SHP77 (cell line): ENCODE results near the gene CLIC3.

ENCODE experiments used
- DNase-seq, 2 experiments: peaks; one replicate each; lab custom pipeline; 2025; lab: John Stamatoyannopoulos, UW

CLIC3 gene

GRCh38 chr9:136951541-136952320 is 44.6 kb downstream of the CLIC3 start, which contains the start of gene LCN12:
LCN12 (plus strand) TSS chr9:136952273; CDS start chr9:136952328, 55 bp downstream.
- DNase-seq = no peak

DNA sequence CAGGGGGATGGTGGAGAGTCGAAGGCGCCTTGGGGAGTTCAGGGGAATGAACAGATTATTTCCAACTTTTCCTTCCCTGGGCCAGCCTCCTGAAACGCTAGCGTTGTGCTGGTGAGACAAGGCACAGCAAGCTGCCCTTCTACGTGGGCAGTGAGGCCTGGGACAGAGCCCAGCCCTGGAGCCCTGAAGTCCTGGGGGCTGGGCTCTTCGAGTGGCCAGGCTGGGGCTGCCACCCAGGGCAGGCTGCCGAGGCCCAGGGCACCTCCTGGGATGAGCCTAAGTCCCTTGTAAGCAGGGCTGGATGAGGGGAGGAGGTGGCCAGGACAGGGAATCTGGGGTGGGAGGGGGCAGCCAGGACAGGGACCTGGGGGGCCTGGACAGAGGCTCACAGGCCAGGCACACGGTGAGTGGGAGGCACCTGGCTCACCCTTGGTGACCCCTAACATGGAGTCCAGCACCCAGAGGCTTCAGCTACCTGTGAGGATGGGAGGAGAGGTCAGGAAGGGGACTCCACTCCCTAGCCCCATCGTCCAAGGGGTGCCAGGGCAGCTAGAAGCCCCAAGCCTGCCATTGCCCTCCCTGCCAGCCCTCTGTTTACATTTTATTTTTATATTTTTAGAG is 45.6 kb downstream of the CLIC3 start:
- no peak for DNase-seq

DNA sequence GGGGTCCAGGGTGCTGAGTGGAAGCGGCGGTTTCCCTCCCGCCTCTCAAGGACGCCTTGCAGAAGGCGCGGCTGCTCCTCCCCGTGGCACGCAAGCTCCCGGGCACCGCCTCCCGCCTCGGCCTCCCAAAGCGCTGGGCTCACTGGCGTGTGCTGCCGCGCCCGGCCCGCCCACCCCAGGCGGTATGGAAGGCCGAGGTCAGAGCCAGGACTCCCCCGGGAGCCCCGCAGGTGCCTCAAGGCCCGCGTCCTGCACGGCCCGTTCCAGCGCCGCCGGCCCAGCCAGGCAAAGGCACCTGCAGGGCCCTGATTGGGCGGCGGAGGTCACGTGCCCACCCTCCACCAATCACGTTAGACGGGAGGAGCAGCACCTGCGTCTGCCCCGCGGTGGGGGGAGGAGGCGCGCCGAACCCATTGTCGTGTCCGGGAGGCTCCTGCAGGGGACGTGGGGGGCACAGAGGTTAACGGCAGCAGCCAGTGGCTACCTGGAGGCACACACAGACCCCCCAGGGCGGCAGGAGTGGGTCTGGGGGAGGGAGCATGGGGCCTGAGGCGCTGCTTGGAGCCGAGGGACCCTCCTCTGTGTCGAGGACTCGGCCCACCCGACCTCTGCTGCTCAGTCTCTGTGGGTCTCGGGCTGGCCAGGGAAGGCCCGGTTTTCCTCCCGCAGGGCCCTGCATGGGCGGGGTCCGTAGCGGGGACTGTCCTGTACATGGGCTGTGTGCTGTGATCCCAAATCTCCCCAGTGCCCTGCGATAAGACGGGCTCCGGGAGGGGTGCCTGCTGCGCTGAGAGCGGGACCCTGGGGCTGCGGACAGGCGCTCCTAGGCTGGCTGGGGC is 46.3 kb downstream of the CLIC3 start:
- DNase-seq = peak; percentile 90 to 93

- peak in 1 of 2 experiments; percentile 63 for DNase-seq
These were observed 47.0 kb downstream of the CLIC3 start for GRCh38 chr9:136949239-136949816.

DNA sequence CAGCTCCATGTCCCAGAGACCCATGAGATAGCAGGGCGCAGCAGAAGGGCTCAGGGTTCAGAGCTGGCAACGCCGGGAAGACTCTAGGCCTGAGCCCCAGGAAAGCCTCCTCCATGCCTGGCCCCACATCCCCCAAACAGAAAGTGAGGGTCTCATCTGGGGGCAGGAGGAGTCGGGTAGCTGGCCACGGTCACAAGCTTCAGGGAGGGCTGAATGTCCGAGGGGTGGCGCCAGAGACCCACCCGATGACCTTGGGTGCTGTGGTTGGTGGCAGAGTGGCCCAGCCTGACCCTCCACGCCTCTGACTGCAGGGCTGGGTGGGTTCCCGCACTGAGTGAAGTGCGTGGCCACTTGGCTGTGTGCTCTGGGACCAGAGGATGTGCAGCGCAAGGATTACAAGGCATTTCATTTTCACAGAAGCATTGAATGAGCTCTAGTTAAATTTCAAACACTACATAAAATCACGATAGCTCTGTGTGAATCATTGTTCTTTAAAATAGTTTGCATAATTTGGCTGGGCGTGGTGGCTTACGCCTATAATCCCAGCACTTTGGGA is 48.3 kb downstream of the CLIC3 start:
- peak; percentile 35 to 41 for DNase-seq

DNA sequence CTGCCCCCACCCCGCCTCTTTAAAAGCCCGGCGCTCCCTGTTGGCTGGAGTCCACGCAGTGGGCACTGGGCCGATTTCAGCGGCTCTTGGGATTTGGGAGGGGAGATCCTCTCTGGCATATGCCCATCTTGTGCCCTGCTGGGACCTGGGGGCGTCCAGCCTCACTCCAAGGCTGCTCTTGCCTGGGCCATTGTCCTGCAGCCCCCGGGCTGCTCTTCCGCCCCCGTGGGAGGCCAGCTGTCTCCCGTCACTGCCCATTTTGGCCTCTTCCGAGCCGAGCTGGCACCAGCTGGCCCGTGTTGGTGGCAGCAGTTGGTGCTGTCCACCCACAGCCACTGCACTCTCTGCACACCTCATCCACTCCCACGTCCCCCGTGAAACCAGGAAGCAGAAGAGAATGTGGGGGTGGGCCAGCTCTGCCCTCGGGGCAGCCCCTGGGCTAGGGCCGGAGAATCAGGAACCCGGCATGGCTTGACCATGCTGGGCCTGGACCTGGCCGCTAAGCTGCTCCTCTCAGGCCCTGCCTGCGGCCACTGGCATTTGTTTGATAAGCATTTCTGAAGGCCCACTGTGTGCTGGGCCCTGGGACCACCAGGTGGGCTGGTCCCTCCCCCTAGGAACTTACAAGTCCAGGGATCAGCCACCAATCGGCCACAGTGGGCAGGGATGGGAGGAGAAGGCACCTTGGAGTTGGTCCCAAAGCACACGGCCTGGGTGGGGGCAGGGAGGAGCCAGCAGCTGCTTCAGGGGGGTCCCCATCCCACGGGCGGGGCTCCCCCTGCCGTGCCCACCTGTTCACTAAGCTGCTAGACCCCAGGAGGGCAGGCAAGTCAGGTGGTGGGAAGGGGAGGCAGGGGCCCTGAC is 49.1 kb downstream of the CLIC3 start:
- no peak for DNase-seq

DNA sequence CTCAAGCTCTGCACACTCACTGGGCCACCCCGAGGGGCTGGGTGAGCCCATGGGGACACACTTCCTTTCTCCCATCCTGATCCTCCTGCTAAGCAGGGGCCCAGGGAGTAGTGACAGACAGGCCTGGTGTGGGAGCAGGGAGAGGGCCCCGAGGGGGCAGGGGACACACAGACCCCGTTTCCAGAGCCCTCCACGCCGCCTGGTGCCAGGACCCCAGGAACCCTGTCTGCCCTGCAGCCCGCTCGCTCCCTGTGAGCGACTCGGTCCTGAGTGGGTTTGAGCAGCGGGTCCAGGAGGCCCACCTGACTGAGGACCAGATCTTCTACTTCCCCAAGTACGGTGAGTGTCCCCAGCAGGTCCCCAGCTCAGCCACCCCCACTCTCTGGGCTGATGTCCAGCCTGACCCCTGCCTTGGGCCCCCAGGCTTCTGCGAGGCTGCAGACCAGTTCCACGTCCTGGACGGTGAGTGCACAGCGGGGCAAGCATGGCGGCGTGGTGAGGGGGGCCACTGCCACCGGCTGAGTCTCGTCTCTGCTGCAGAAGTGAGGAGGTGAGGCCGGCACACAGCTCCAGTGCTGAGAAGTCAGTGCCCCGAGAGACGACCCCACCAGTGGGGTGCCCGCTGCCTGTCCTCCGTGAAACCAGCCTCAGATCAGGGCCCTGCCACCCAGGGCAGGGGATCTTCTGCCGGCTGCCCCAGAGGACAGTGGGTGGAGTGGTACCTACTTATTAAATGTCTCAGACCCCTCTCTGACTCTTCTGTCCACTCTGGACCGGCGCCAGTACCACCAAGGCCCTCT is 49.9 kb downstream of the CLIC3 start:
- no peak for DNase-seq

DNA sequence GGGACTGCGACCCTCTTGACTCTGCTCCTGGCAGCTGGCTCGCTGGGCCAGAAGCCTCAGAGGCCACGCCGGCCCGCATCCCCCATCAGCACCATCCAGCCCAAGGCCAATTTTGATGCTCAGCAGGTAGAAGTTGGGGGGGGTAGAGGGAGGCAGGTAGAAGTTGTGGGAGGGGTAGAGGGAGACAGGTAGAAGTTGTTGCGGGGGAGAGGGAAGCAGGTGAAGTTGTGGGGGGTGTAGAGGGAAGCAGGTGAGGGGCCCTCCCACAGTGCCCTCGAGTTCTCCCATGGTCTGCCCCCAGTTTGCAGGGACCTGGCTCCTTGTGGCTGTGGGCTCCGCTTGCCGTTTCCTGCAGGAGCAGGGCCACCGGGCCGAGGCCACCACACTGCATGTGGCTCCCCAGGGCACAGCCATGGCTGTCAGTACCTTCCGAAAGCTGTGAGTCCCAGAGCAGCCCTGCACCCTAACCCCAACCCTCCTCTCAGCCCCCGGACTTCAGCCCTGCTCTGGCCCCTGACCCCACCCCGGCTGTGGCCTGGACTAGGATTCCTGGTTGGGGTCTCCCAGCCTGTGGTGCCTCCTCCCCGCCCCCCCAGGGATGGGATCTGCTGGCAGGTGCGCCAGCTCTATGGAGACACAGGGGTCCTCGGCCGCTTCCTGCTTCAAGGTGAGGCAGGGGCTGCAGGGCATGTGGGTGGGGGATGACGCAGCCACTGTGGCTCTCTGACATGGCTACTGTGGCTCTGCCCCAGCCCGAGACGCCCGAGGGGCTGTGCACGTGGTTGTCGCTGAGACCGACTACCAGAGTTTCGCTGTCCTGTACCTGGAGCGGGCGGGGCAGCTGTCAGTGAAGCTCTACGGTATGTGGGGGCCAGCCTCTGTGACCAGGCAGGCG is 50.8 kb downstream of the CLIC3 start:
- DNase-seq = no peak
